Osteoblast (primary cell): Measurements from ENCODE around the gene ZDHHC11B. TPM values are rescaled to one million over a fixed set of nuclear protein-coding genes. Genes with fewer than 3 reads are reported as not detected.
"Not testable (repeated sequence)": the region's sequence is repeated elsewhere in the genome, so short reads cannot be mapped to it uniquely, and the experiment has no call there.

ENCODE experiments used
- DNase-seq: peaks from one replicate; pipeline ENCODE4 v3.0.0; 2011; ENCODE audit warnings: low spot score, mixed read lengths; ENCODE audit not compliant: insufficient read length; ENCODE audit errors: missing footprints
- H2AFZ ChIP-seq: 2 replicates; pipeline ENCODE4 v1.6.0; 2011; ENCODE audit warnings: mild to moderate bottlenecking, low read length
- H3K27ac ChIP-seq: 2 replicates; pipeline ENCODE4 v1.5.1; 2011; ENCODE audit warnings: mild to moderate bottlenecking, low read depth, low read length, moderate library complexity
- H3K27me3 ChIP-seq: 2 replicates; pipeline ENCODE4 v1.6.0; 2012; ENCODE audit warnings: mild to moderate bottlenecking, control low read depth, inconsistent platforms, low read length, moderate library complexity; ENCODE audit not compliant: insufficient read depth
- H3K36me3 ChIP-seq: 2 replicates; pipeline ENCODE4 v1.5.1; 2011; ENCODE audit warnings: mild to moderate bottlenecking, low read length, control low read depth, moderate library complexity; ENCODE audit not compliant: insufficient read depth
- H3K4me1 ChIP-seq: 2 replicates; pipeline ENCODE4 v1.5.1; 2011; ENCODE audit warnings: mild to moderate bottlenecking, low read length, control low read depth, moderate library complexity; ENCODE audit not compliant: insufficient read depth
- H3K4me2 ChIP-seq: 2 replicates; pipeline ENCODE4 v1.6.0; 2011; ENCODE audit warnings: mild to moderate bottlenecking, low read length; ENCODE audit not compliant: insufficient read depth
- H3K4me3 ChIP-seq: fragments of 200-600 bp; sonication (generic); 3 replicates; pipeline ENCODE4 v1.5.1; 2012; ENCODE audit warnings: mild to moderate bottlenecking, low read length, inconsistent platforms; ENCODE audit not compliant: insufficient read depth
- H3K79me2 ChIP-seq: 2 replicates; pipeline ENCODE4 v1.6.0; 2012; ENCODE audit warnings: mild to moderate bottlenecking, low read length, control low read depth, inconsistent platforms; ENCODE audit not compliant: insufficient read depth
- H3K9me3 ChIP-seq: 2 replicates; pipeline ENCODE4 v1.5.1; 2011; ENCODE audit warnings: low read depth, low read length, control low read depth
- H4K20me1 ChIP-seq: 2 replicates; pipeline ENCODE4 v1.6.0; 2012; ENCODE audit warnings: mild to moderate bottlenecking, low read length, control low read depth; ENCODE audit not compliant: insufficient read depth
- CTCF ChIP-seq: IDR thresholded peaks from 2 replicates; pipeline ENCODE4 v1.5.1; 2011; ENCODE audit warnings: mild to moderate bottlenecking, low read depth, low read length, moderate library complexity; ENCODE audit errors: extremely low read depth
- total RNA-seq: library from RNA; depleted of rRNA; stranded (reverse); fragments of >200 nt; gene quantifications from 2 replicates; pipeline ENCODE4 v1.2.3, GENCODE V29; 2012

ZDHHC11B gene
- total RNA-seq, 1 donor = not detected

- not testable (repeated sequence) for H3K36me3 ChIP-seq, H3K4me3 ChIP-seq, H3K9me3 ChIP-seq, H2AFZ ChIP-seq, H3K27me3 ChIP-seq, H3K79me2 ChIP-seq, H3K27ac ChIP-seq, H4K20me1 ChIP-seq, H3K4me2 ChIP-seq, H3K4me1 ChIP-seq, DNase-seq
Observed at GRCh38 chr5:752532-753115, 31.9 kb downstream of the ZDHHC11B start.

DNA sequence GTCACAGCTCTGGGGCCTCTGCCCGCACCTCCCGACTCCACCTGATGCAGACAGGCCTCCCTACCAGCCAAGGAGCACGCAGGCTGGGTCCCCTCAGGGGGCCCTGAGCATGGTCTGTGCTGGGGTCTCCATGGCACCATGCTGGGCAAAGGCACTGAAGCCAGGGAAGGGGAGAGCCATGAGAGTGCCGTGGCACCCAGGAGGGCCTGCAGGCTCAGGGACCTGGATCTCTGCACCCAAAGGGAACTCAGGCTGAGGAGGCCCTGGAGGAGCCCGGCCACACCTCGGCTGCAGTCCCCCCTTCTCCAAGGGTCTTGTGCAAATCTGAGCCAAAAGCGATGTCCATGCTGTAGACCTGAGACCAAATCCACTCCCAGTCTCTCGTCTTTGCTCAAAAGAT is 32.5 kb downstream of the ZDHHC11B start:
- not testable (repeated sequence) for H3K36me3 ChIP-seq, H3K4me2 ChIP-seq, H4K20me1 ChIP-seq, H2AFZ ChIP-seq, DNase-seq, H3K79me2 ChIP-seq, H3K4me1 ChIP-seq, H3K27ac ChIP-seq, H3K4me3 ChIP-seq, H3K9me3 ChIP-seq, H3K27me3 ChIP-seq

- Histone ChIP-seq H3K27ac (no peak overlapping the region), H2AFZ (no peak overlapping the region), H3K4me2 (no peak overlapping the region), H3K27me3 (no peaks in the 10 kb centered on the region), H3K4me1 (no peaks in the 10 kb centered on the region), H4K20me1 (no peaks in the 10 kb centered on the region), H3K4me3 (no peak overlapping the region), H3K36me3 (no peaks in the 10 kb centered on the region), H3K9me3 (no peaks in the 10 kb centered on the region), H3K79me2 (no peaks in the 10 kb centered on the region)
- no peak for DNase-seq
- no peak for TF ChIP-seq CTCF
Observed at GRCh38 chr5:751496-751895, 33.0 kb downstream of the ZDHHC11B start.

GRCh38 chr5:750226-750625 is 34.3 kb downstream of the ZDHHC11B start:
- not testable (repeated sequence) for H3K27ac ChIP-seq, H3K4me1 ChIP-seq, H2AFZ ChIP-seq, H3K36me3 ChIP-seq, H3K27me3 ChIP-seq, DNase-seq, H4K20me1 ChIP-seq, H3K9me3 ChIP-seq, H3K4me3 ChIP-seq, H3K4me2 ChIP-seq, H3K79me2 ChIP-seq

- Histone ChIP-seq H3K79me2 (no peaks in the 10 kb centered on the region), H3K36me3 (no peaks in the 10 kb centered on the region), H3K27ac (no peak overlapping the region), H3K4me2 (no peak overlapping the region), H2AFZ (no peak overlapping the region), H3K27me3 (no peaks in the 10 kb centered on the region), H3K4me1 (no peaks in the 10 kb centered on the region), H3K9me3 (no peaks in the 10 kb centered on the region), H3K4me3 (no peak overlapping the region), H4K20me1 (no peaks in the 10 kb centered on the region)
- TF ChIP-seq CTCF = no peak
- DNase-seq = no peak
Observed at GRCh38 chr5:749101-749670, 35.3 kb downstream of the ZDHHC11B start.

DNA sequence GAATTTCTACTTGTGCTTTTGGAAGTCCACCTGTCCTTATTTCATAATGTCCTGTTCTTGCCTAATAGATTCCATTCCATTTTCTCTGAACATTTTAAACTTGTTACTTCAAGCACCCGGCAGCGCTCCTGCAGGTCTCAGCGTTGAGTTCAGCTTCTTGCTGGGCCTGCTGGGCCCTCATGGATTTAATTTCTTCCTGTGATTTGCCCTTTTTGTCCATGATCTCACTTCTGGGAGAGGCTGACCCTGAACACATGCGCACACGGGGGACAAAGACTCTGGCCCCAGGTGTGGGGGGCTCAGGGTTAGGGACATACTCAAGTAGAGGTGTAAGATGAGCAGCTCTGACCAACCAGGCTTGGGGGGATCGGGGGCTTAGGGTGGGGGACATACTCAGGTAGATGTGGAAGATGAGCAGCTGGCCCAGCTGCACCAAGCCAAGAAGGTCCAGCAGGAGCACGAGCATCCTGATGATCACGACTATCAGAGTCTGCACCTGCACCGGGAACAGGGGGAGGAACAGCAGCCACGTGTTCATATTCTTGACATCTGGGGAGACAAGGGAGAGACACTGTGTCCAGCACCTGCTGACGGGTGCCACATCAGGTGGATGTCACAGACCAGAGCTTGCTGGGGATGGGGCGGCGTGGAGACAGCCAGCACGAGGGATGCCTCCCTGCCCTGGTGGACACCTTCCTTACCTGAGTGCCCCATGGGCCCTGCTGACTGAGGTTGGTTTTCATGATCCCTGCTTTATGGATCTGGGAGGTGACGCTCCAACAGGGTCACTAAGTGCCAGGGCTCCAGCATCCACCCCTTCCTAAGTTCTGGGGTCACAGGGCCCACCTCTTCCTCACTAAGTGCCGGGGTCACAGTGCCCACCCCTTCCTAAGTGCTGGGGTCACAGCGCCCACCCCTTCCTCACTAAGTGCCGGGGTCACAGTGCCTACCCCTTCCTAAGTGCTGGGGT is 36.2 kb downstream of the ZDHHC11B start:
- H2AFZ ChIP-seq, H3K9me3 ChIP-seq, H3K36me3 ChIP-seq, DNase-seq, H3K4me3 ChIP-seq, H3K4me2 ChIP-seq, H4K20me1 ChIP-seq, H3K4me1 ChIP-seq, H3K79me2 ChIP-seq, H3K27ac ChIP-seq, H3K27me3 ChIP-seq: not testable (repeated sequence)

DNA sequence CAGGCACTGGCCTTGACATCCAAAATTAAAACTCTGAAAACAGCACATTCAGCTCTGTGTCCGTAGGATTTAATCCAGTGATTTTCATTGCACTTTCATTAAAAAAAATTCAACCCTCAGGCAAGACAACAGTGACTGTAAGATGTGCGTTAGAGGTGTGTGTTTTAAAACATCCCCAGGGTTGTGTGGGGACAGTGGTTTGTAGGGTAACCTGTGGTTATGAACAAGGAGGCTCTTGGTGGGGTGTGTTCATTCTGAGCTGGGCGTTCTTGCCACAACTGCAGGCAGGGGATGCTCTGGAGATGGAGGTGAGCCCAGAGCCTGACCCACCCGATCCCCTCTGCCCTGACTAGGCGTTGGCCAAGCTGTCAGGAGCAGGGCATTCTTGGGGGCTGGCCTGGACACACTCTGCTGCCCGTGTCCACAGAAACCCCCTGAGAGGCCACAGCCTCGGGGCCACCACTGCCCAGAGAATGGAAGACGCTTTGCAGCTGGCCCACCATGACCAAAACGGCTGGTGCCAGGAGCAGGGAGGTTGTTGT is 37.2 kb downstream of the ZDHHC11B start:
- not testable (repeated sequence) for H2AFZ ChIP-seq, H3K36me3 ChIP-seq, H3K9me3 ChIP-seq, H3K4me3 ChIP-seq, H3K4me1 ChIP-seq, H4K20me1 ChIP-seq, H3K27ac ChIP-seq, H3K79me2 ChIP-seq, DNase-seq, H3K4me2 ChIP-seq, H3K27me3 ChIP-seq
